NCI-H82 treated with DMSO at 0.1 percent for 48 hours (cell line): ENCODE data around the gene NLGN1.

Experiments used
- DNase-seq: peaks from one replicate; lab custom pipeline; 2025; ENCODE audit not compliant: unreplicated experiment; lab: John Stamatoyannopoulos, UW

The NLGN1 gene

DNA sequence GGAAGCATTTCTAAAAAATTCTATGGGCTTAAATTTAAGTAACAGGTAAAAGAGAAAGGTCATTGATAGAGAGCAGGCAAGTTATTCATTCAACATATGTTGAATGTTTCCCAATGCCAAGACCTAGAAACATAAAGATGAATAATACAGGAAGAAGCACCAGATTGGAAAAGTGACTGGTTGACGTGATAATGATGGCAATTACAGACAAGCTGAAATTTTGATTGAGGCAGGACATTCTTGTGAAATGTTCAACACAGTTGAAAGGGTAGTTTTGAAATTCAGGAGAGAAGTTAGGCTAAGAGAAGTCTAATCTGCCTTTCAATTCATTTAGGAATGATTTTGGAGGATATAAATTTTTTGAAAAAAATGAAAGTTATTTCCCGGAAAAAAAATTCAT is 925.2 kb downstream of the NLGN1 start:
- no peak for DNase-seq

DNA sequence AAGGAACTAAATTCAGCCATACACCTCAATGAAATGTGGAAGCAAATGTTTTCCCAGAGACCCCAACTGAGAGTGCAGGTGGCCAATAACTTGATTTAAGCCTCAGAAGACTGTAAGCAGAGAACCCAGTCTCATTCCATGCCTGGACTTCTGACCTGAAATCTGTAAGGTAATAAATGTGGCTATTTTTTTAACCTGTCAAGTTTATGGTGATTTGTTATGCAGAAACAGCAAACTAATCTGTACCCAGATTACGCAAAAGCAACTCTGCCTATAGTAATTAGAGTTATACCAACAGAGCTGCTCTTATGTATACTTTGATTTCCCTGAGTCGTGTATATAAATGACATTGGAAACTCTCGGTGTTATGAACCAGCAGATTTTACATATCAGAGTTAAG is 927.6 kb downstream of the NLGN1 start:
- no peak for DNase-seq

DNA sequence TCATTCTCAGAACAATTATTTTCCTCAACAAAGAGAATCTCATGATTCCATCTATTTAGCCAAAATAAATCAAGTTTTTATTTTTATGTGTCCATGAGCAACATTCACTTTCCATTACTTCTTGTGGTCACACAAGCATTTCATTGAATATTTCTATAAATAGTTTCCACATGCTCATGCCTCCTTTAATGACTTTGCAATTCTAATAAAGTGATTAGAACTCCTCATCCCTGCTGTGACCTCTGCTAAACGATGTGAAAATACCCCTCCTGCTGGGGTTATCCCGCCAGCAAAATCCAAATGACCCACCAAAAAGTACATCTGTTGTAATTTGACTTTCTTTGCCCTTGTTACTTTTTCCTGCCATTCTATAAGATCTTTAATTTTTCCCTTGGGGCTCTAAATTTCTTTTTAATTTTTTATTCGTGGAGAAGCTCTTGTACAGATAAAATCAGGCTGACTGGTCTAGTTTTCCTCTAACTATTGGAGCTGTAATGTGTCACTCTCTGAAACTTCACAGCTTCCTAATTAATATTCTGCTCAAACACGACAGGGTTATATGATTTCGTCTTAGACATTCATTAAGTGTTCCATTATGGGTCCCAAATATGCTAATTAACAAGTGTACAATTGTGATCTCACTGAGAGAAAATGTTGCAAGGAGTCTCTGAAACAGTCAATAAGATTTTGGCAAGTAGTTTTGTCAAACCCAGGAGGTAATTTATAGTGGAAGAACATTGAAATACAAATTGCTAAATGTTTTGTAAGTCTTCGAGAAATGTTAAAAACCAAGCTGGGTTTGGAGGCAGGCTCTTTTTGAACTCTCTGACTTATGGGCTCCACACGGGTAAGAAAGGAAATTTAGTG is 928.5 kb downstream of the NLGN1 start:
- DNase-seq = no peak

DNA sequence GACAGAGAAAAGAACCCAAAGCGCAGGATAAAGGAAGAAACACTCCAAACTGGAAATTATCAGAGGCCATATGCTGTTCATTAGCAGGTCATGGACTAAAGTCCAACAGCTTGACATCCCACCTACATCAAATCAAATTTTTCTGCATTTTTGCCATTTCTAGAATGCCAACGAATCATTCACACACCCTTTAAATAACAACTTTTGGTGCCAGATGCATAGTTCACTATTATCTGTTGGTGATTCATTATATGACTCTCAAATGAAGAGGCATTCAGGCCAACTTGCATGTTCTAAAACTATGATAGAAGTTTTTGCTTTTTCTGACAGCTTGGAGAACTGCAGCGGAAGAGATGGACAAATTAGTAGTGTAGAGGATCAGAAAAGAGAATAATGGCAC is 931.8 kb downstream of the NLGN1 start:
- DNase-seq = no peak

DNA sequence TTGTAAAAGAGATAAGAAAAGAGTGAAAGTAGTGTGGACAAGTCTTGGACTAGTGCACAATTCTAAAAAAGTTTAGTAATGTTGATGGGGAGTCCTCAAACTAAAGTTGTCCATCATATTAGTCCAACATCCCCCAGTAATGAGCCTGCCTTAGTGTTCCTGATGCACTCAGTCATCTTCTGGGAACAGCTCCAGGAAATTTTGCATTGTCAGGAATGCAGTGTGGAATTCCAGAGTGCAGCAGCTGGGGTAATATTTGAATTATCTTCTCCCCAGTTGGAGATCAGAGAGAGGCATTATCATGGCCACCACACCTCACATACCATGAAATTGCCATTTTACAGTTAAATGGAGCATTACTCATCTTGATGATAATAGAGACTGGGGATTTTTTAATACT is 932.8 kb downstream of the NLGN1 start:
- DNase-seq = no peak

DNA sequence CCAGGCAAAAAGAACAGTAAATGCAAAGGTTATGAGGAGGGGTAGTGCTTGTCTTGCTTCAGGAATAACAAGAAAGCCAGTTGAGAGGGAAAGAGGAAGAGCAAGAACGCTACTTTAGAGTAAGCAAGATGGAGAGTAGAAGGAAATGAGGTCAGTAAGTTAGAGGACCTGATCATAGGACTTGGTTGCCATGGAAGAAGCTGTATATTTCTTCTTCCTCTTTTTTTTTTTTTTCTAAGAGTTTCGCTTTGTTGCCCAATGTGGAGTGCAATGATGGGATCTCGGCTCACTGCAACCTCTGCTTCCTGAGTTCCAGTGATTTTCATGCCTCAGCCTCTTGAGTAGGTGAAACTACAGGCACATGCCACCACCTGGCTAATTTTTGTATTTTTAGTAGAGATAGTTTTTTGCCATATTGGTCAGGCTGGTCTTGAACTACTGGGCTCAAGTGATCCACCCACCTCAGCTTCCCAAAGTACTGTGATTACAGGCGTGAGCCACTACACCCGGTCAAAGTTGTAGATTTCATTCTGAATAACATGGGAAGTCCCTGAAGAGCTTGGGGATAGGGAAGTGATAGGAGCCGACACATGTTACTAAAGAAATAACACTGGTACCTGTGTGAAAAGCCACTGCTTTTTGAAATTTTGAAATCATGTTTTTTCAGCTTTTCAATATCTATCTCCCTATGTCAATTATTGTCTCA is 933.7 kb downstream of the NLGN1 start:
- no peak for DNase-seq

DNA sequence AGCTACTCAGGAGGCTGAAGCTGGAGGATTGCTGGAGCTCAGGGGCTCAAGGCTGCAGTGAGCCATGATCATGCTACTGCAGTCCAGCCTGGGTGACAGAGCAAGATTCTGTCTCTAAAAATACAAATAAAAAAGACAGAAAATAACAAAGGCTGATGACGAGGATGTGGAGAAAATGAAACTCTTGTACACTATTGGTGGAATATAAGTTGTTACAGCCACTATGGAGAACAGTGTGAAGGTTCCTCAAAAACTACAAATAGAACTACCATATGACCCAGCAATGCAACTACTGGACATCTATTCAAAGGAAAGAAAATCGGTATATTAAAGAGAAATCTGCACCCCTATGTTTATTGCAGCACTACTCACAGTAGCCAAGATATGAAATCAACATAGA is 934.8 kb downstream of the NLGN1 start:
- no peak for DNase-seq

DNA sequence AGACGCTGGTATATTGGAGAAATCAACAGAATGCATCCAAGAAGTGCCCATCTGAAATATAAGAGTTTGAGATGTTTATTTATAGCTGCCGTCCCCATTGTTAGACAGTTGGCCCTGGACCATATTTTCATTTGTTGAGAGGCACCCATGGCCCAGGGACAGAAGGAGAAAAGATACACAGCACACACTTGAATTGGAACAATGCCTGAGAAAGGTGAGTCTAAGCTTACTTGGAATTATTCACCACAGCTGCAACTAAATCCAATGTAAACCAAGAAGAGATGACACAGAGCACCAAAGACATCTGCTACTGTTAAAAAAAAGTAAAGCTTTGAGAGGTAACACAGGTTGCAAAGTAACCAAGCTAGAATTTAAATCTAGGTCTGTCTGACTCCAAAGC is 936.1 kb downstream of the NLGN1 start:
- DNase-seq = peak; percentile 9

DNA sequence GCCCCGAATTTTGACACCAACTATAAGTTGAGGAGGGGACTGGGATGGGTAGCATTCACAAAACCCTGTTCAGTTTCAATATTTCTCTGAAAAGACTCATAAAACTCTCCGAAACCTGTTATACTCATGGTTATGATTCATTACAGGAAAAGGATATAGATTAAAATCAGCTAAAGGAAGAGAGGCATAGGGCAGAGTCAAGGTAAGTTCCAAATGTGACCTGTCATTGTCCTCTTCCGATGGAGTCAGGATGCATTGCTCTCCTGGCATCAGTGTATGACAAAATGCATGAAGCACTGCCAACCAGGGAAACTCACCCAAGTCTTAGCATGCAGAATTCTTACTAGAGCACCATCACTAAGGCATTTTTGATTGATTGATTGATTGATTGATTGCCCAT is 936.6 kb downstream of the NLGN1 start:
- DNase-seq = no peak

DNA sequence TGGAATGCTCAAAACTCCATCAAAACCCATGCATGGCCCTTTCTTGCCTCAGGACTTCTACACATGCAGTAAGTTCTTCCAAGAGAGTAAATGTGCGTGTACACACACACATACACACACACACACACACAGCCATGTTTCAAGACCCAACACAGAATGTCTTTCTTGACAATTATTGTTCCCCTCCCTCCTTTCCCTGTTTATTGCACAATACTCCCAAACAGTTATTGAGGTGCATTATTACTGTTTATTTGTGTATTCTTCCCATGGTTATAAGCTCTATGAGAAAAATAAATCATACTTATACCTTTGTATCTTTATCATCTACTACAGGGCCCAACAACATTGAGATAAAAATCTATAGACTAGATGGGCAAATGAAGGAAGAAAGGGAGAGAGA is 937.8 kb downstream of the NLGN1 start:
- DNase-seq = no peak

DNA sequence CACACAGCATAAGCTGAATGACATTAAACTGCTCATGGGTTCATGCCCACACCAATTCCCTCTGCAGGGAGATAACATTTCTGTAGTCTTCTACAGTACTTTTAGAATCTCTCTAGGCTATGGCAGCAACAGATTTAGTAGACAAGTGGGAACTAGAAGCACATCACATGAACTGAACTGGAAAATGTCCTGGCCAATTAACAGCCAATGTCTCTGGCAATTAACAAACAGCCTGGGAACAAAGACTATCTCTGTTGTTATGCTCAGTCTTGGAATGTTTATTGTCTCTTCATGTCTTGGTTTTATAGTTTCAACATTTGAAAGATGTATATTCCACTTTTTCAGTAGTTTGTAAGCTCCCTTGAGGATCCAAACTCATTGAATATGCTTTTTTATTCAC is 938.4 kb downstream of the NLGN1 start:
- no peak for DNase-seq
